Measurements from ENCODE around the gene AIRE. TPM values are rescaled to one million over a fixed set of nuclear protein-coding genes. Genes with fewer than 3 reads are reported as not detected.
"Not testable (repeated sequence)": the region's sequence is repeated elsewhere in the genome, so short reads cannot be mapped to it uniquely, and the experiment has no call there.

The AIRE gene
- not detected for total RNA-seq

GRCh38 chr21:44285138-44285992, at the start of gene AIRE:
TSS of gene AIRE (plus strand) at chr21:44285876. CDS start at chr21:44286007, 131 bp downstream.
- intact Hi-C loops (cut with DNase I; ENCODE audit: low total_unique reads) (no loop called here), in situ Hi-C loops (cut with MboI; ENCODE audit: low sequenced_read_pairs in 4 of 4) (no loop called here)
- Histone ChIP-seq H3K9me3 (no peaks in the 10 kb centered on the region), H3K4me3 (no peak within 1 kb of the TSS), H3K36me3 (no peaks in the 10 kb centered on the region), H3K27ac (no peak within 1 kb of the TSS), H3K4me1 (no peaks in the 10 kb centered on the region), H3K27me3 (peaks cover 8 to 17% (median 12%) of the 10 kb centered on the region in 3 donors)
- TF ChIP-seq POLR2A (IDR thresholded peaks at IDR 0.05) (no peak), CTCF (IDR thresholded peaks at IDR 0.05 in 4 of 5, conservative IDR thresholded peaks at IDR 0.05 in 1 of 5) (no peak)
- DNase-seq (no peak), ATAC-seq (no peak)

GRCh38 chr21:44240353-44240752, 45.3 kb upstream of the AIRE start:
- H3K27me3 ChIP-seq; H3K9me3 ChIP-seq; H3K4me3 ChIP-seq; DNase-seq; H3K4me1 ChIP-seq; H3K27ac ChIP-seq; H3K36me3 ChIP-seq; in situ Hi-C loops (cut with MboI; ENCODE audit: low sequenced_read_pairs in 4 of 4); intact Hi-C loops (cut with DNase I; ENCODE audit: low total_unique reads); ATAC-seq: not testable (repeated sequence)

- H3K4me3 ChIP-seq; H3K4me1 ChIP-seq; DNase-seq; H3K9me3 ChIP-seq; H3K27ac ChIP-seq; intact Hi-C loops (cut with DNase I; ENCODE audit: low total_unique reads); H3K36me3 ChIP-seq; in situ Hi-C loops (cut with MboI; ENCODE audit: low sequenced_read_pairs in 4 of 4); H3K27me3 ChIP-seq: not testable (repeated sequence)
- peak in 1 of 2 donors; percentile 49 for ATAC-seq
Observed at GRCh38 chr21:44240842-44241241, 44.8 kb upstream of the AIRE start, which contains the start of gene ICOSLG. TSS of gene ICOSLG (minus strand) at chr21:44240943. CDS start at chr21:44240817, 126 bp downstream.

GRCh38 chr21:44241281-44241680, 44.4 kb upstream of the AIRE start:
- H3K27ac ChIP-seq; in situ Hi-C loops (cut with MboI; ENCODE audit: low sequenced_read_pairs in 4 of 4); H3K4me1 ChIP-seq; ATAC-seq; DNase-seq; H3K9me3 ChIP-seq; H3K4me3 ChIP-seq; intact Hi-C loops (cut with DNase I; ENCODE audit: low total_unique reads); H3K36me3 ChIP-seq; H3K27me3 ChIP-seq: not testable (repeated sequence)

- intact Hi-C loops (cut with DNase I; ENCODE audit: low total_unique reads); H3K36me3 ChIP-seq; H3K27ac ChIP-seq; DNase-seq; H3K4me1 ChIP-seq; H3K4me3 ChIP-seq; in situ Hi-C loops (cut with MboI; ENCODE audit: low sequenced_read_pairs in 4 of 4); H3K27me3 ChIP-seq; H3K9me3 ChIP-seq: not testable (repeated sequence)
- ATAC-seq = peak; percentile 86 to 92
Observed at GRCh38 chr21:44243980-44244379, 41.7 kb upstream of the AIRE start.

GRCh38 chr21:44247904-44248303, 37.8 kb upstream of the AIRE start:
- H3K9me3 ChIP-seq; ATAC-seq; H3K27ac ChIP-seq; DNase-seq; intact Hi-C loops (cut with DNase I; ENCODE audit: low total_unique reads); H3K4me1 ChIP-seq; in situ Hi-C loops (cut with MboI; ENCODE audit: low sequenced_read_pairs in 4 of 4); H3K27me3 ChIP-seq; H3K4me3 ChIP-seq; H3K36me3 ChIP-seq: not testable (repeated sequence)

- intact Hi-C loops (cut with DNase I; ENCODE audit: low total_unique reads); H3K4me3 ChIP-seq; DNase-seq; in situ Hi-C loops (cut with MboI; ENCODE audit: low sequenced_read_pairs in 4 of 4); H3K9me3 ChIP-seq; H3K4me1 ChIP-seq; H3K27me3 ChIP-seq; H3K27ac ChIP-seq; H3K36me3 ChIP-seq: not testable (repeated sequence)
- ATAC-seq = peak; percentile 58 to 75
Observed at GRCh38 chr21:44249204-44250037, 36.3 kb upstream of the AIRE start.

Measured in gastrocnemius medialis (tissue), 4 donors.